K562 (cell line): ENCODE measurements around the gene VIM. TPM values are rescaled to one million over a fixed set of nuclear protein-coding genes. Genes with fewer than 3 reads are reported as not detected.

ENCODE experiments used
- ATF1 ChIP-seq, 2 experiments: fragments of 450-650 bp in 1 of 2; IDR thresholded peaks; 2 replicates each; pipeline ENCODE4 v1.6.1; 2016; ENCODE audit warnings: missing compliant biosample characterization in 1 of 2, missing genetic modification characterization in 1 of 2
- KLF1 ChIP-seq: fragments of 450-650 bp; IDR thresholded peaks from 2 replicates; pipeline ENCODE4 v1.6.1; 2016; ENCODE audit warnings: missing genetic modification characterization, missing compliant biosample characterization
- SAFB ChIP-seq: fragments of 200-400 bp; formaldehyde crosslinking; IDR thresholded peaks from 2 replicates; pipeline ENCODE4 v1.6.1; 2017; ENCODE audit warnings: low read depth, low read length, borderline replicate concordance
- THRAP3 ChIP-seq: fragments of 450-650 bp; IDR thresholded peaks from 2 replicates; pipeline ENCODE4 v1.6.1; 2016; ENCODE audit warnings: mild to moderate bottlenecking, inconsistent platforms, borderline replicate concordance
- ZBTB17 ChIP-seq: fragments of 450-650 bp; formaldehyde crosslinking; IDR thresholded peaks from 2 replicates; pipeline ENCODE4 v1.4.0; 2020; ENCODE audit warnings: mild to moderate bottlenecking
- ZNF696 ChIP-seq: fragments of 250-450 bp; sonication (Bioruptor Pico); conservative IDR thresholded peaks from 2 replicates; pipeline ENCODE4 v1.4.0; 2020; ENCODE audit warnings: mild to moderate bottlenecking, moderate library complexity
- polyA plus RNA-seq, 8 experiments: library from polyadenylated mRNA; depleted of rRNA in 4 of 8; stranded (reverse) in 5 of 8; unstranded in 3 of 8; fragments of >200 nt; fragmentation: Nextera tagmentation in 2 of 8; fragmentation: Illumina TruSeq in 1 of 8; extraction: Ambion mirVana in 2 of 8; extraction: Trizol in 1 of 8; gene quantifications; 2 replicates each; pipeline versions ENCODE4 v1.2.1 to v1.2.3, GENCODE V29; 2011 to 2014; ENCODE audit warnings: inconsistent platforms in 1 of 8, missing spikeins in 1 of 8
- total RNA-seq, 7 experiments: library from RNA; depleted of rRNA in 6 of 7; stranded (reverse); fragments of >200 nt in 6 of 7; fragmentation: Illumina TruSeq in 2 of 7; extraction: Trizol in 2 of 7; gene quantifications; 2 replicates each; pipeline versions ENCODE4 v1.2.1 to v1.2.3, GENCODE V29; 2011 to 2021; ENCODE audit warnings: low replicate concordance in 1 of 7
- TF ChIP-seq, protein P1 (sequence below), 2 experiments: IDR thresholded peaks in 1 of 2; conservative IDR thresholded peaks in 1 of 2; 2 replicates each; pipeline ENCODE4 v1.6.1; 2016; ENCODE audit warnings: low read depth in 2 of 2, mild to moderate bottlenecking in 1 of 2, missing compliant biosample characterization in 1 of 2, missing genetic modification characterization in 1 of 2, moderate library complexity in 1 of 2
- TF ChIP-seq, protein P2 (sequence below): fragments of 200-600 bp; sonication (generic); IDR thresholded peaks from one replicate; pipeline ENCODE4 v1.6.1; 2012; ENCODE audit warnings: mild to moderate bottlenecking, low read depth, low read length, inconsistent platforms
- TF ChIP-seq, protein P3 (sequence below), 2 experiments: fragments of 450-650 bp; IDR thresholded peaks; 2 replicates each; pipeline ENCODE4 v1.6.1; 2018; ENCODE audit warnings: mild to moderate bottlenecking in 2 of 2, low read depth in 1 of 2; ENCODE audit not compliant: partially characterized antibody in 2 of 2

Gene VIM
- total and polyA plus RNA-seq, 9 of the 15 experiments (the other 6 are each of a cell fraction or from before 2014, with no cell fraction given): 86.0 to 621 (median 383) TPM

DNA sequence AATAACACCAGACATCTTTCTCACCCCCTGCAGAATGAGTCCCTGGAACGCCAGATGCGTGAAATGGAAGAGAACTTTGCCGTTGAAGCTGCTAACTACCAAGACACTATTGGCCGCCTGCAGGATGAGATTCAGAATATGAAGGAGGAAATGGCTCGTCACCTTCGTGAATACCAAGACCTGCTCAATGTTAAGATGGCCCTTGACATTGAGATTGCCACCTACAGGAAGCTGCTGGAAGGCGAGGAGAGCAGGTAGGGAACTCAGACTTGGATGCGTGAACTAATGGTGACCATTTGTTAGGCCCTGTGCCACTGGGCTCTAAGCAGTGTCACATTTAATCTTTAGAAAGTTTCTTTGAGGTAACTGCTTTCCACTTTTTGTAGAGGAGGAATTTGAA is 7.1 kb downstream of the VIM start (continued):
- TF ChIP-seq, protein P1, sequence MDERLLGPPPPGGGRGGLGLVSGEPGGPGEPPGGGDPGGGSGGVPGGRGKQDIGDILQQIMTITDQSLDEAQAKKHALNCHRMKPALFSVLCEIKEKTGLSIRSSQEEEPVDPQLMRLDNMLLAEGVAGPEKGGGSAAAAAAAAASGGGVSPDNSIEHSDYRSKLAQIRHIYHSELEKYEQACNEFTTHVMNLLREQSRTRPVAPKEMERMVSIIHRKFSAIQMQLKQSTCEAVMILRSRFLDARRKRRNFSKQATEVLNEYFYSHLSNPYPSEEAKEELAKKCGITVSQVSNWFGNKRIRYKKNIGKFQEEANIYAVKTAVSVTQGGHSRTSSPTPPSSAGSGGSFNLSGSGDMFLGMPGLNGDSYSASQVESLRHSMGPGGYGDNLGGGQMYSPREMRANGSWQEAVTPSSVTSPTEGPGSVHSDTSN (CRISPR knock-in tag; IDR thresholded peaks at IDR 0.05; ENCODE audit: low read depth): no peak
- TF ChIP-seq, protein P1 (tag; conservative IDR thresholded peaks at IDR 0.05; ENCODE audit: low read depth): no peak
- no peak for TF ChIP-seq SAFB
- TF ChIP-seq, protein P2, sequence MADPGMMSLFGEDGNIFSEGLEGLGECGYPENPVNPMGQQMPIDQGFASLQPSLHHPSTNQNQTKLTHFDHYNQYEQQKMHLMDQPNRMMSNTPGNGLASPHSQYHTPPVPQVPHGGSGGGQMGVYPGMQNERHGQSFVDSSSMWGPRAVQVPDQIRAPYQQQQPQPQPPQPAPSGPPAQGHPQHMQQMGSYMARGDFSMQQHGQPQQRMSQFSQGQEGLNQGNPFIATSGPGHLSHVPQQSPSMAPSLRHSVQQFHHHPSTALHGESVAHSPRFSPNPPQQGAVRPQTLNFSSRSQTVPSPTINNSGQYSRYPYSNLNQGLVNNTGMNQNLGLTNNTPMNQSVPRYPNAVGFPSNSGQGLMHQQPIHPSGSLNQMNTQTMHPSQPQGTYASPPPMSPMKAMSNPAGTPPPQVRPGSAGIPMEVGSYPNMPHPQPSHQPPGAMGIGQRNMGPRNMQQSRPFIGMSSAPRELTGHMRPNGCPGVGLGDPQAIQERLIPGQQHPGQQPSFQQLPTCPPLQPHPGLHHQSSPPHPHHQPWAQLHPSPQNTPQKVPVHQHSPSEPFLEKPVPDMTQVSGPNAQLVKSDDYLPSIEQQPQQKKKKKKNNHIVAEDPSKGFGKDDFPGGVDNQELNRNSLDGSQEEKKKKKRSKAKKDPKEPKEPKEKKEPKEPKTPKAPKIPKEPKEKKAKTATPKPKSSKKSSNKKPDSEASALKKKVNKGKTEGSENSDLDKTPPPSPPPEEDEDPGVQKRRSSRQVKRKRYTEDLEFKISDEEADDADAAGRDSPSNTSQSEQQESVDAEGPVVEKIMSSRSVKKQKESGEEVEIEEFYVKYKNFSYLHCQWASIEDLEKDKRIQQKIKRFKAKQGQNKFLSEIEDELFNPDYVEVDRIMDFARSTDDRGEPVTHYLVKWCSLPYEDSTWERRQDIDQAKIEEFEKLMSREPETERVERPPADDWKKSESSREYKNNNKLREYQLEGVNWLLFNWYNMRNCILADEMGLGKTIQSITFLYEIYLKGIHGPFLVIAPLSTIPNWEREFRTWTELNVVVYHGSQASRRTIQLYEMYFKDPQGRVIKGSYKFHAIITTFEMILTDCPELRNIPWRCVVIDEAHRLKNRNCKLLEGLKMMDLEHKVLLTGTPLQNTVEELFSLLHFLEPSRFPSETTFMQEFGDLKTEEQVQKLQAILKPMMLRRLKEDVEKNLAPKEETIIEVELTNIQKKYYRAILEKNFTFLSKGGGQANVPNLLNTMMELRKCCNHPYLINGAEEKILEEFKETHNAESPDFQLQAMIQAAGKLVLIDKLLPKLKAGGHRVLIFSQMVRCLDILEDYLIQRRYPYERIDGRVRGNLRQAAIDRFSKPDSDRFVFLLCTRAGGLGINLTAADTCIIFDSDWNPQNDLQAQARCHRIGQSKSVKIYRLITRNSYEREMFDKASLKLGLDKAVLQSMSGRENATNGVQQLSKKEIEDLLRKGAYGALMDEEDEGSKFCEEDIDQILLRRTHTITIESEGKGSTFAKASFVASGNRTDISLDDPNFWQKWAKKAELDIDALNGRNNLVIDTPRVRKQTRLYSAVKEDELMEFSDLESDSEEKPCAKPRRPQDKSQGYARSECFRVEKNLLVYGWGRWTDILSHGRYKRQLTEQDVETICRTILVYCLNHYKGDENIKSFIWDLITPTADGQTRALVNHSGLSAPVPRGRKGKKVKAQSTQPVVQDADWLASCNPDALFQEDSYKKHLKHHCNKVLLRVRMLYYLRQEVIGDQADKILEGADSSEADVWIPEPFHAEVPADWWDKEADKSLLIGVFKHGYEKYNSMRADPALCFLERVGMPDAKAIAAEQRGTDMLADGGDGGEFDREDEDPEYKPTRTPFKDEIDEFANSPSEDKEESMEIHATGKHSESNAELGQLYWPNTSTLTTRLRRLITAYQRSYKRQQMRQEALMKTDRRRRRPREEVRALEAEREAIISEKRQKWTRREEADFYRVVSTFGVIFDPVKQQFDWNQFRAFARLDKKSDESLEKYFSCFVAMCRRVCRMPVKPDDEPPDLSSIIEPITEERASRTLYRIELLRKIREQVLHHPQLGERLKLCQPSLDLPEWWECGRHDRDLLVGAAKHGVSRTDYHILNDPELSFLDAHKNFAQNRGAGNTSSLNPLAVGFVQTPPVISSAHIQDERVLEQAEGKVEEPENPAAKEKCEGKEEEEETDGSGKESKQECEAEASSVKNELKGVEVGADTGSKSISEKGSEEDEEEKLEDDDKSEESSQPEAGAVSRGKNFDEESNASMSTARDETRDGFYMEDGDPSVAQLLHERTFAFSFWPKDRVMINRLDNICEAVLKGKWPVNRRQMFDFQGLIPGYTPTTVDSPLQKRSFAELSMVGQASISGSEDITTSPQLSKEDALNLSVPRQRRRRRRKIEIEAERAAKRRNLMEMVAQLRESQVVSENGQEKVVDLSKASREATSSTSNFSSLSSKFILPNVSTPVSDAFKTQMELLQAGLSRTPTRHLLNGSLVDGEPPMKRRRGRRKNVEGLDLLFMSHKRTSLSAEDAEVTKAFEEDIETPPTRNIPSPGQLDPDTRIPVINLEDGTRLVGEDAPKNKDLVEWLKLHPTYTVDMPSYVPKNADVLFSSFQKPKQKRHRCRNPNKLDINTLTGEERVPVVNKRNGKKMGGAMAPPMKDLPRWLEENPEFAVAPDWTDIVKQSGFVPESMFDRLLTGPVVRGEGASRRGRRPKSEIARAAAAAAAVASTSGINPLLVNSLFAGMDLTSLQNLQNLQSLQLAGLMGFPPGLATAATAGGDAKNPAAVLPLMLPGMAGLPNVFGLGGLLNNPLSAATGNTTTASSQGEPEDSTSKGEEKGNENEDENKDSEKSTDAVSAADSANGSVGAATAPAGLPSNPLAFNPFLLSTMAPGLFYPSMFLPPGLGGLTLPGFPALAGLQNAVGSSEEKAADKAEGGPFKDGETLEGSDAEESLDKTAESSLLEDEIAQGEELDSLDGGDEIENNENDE: no peak
- no peak for TF ChIP-seq ZBTB17
- no peak for TF ChIP-seq KLF1 (tag)
- TF ChIP-seq, protein P3, sequence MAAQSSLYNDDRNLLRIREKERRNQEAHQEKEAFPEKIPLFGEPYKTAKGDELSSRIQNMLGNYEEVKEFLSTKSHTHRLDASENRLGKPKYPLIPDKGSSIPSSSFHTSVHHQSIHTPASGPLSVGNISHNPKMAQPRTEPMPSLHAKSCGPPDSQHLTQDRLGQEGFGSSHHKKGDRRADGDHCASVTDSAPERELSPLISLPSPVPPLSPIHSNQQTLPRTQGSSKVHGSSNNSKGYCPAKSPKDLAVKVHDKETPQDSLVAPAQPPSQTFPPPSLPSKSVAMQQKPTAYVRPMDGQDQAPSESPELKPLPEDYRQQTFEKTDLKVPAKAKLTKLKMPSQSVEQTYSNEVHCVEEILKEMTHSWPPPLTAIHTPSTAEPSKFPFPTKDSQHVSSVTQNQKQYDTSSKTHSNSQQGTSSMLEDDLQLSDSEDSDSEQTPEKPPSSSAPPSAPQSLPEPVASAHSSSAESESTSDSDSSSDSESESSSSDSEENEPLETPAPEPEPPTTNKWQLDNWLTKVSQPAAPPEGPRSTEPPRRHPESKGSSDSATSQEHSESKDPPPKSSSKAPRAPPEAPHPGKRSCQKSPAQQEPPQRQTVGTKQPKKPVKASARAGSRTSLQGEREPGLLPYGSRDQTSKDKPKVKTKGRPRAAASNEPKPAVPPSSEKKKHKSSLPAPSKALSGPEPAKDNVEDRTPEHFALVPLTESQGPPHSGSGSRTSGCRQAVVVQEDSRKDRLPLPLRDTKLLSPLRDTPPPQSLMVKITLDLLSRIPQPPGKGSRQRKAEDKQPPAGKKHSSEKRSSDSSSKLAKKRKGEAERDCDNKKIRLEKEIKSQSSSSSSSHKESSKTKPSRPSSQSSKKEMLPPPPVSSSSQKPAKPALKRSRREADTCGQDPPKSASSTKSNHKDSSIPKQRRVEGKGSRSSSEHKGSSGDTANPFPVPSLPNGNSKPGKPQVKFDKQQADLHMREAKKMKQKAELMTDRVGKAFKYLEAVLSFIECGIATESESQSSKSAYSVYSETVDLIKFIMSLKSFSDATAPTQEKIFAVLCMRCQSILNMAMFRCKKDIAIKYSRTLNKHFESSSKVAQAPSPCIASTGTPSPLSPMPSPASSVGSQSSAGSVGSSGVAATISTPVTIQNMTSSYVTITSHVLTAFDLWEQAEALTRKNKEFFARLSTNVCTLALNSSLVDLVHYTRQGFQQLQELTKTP (IDR thresholded peaks at IDR 0.05; ENCODE audit: low read depth in 1 of 2, partially characterized antibody in 2 of 2): no peak
- TF ChIP-seq ZNF696 (CRISPR knock-in tag): no peak
- no peak for TF ChIP-seq ATF1 (CRISPR knock-in tag; IDR thresholded peaks at IDR 0.05)
- no peak for TF ChIP-seq ATF1 (tag; IDR thresholded peaks at IDR 0.05)
- 0 out of 2 replicates have a peak, but pooled peaks have one; percentile 15 for TF ChIP-seq THRAP3
